Suppressor macrophage treated with lipopolysaccharide for 1 hour (primary cell): ENCODE measurements around the gene CACNA1C.
A peak's percentile ranks its signal among the peaks of the same experiment; 100 is the strongest.
"Not testable (repeated sequence)": the region's sequence is repeated elsewhere in the genome, so short reads cannot be mapped to it uniquely, and the experiment has no call there.

ENCODE experiments used
- DNase-seq, 3 donors: peaks; one replicate each; pipeline ENCODE4 v3.0.0-alpha.2; 2020 to 2022

Gene CACNA1C

GRCh38 chr12:2733493-2734355 lies 680.9 kb downstream of the CACNA1C start:
- DNase-seq: peak in 1 of 3 donors; percentile 14

GRCh38 chr12:2735432-2735831 lies 682.6 kb downstream of the CACNA1C start:
- no peak for DNase-seq

DNA sequence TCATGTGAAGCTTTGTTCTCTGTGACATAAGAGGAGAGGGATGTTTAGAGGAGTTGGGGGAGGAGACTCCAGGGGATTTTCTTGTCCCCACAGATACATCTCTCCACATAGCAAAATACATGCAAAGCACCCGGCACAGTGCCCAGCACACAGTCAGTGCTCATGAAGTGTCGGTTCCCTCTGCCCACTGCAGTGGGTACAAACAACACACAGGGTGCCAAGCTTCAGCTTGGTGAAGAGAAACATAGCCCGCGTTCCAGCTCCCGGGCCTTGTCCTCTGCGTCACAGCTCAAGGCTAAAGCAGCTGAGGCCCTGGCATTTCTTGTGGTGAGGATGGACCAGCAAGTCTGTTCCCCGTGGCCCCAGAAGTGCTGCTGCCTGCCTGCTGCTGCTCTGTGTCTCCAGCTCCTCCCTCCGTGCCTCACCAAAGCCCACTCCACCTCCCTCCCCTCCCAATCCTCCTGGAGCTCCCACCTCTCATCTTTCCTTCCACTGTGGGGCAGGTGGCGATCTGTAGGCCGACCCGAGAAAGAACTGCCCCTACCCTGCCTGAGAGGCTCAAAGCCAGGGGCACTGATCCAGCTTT lies 685.0 kb downstream of the CACNA1C start:
- no peak for DNase-seq

DNA sequence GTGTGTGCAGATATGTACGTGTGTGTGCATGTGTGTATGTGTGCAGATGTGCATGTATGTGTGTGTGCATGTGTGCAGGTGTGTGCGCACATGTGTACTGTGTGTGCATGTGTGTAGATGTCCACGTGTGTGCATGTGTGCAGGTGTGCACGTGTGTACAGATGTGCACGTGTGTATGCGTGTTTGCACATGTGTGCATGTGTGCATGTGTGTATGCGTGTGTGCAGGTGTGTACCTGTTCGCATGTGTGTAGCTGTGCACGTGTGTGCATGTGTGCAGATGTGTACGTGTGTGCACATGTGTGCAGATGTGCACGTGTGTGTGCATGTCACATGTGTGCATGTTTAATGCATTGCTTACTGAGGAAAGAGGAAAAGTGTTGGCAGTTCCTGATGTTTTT lies 686.3 kb downstream of the CACNA1C start:
- DNase-seq: no peak

GRCh38 chr12:2739832-2740641 lies 687.2 kb downstream of the CACNA1C start:
- DNase-seq: peak; percentile 23 to 31 (median 25)

- DNase-seq: not testable (repeated sequence)
Measured at GRCh38 chr12:2742037-2742436, 689.2 kb downstream of the CACNA1C start.

DNA sequence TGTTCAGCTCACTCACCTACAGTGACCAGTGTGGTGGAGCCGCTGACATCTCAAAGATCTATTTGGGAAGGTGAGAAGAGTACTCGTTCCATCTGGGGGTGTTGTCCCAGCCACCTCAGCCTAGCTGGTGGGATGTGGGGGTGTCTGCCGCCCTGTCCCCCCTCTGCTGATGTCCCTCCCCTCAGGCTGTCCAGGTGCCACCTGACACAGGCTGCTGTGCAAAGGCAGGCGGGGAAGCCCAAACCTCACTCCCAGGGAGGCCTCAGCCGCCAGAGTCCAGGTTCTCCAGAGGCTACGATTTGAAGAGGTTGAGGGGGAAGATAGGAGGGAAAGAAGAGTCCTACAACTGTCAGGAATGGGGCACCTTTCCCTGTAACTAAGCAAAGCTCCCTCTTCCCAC lies 690.7 kb downstream of the CACNA1C start:
- peak in 1 of 3 donors; percentile 16 for DNase-seq

DNA sequence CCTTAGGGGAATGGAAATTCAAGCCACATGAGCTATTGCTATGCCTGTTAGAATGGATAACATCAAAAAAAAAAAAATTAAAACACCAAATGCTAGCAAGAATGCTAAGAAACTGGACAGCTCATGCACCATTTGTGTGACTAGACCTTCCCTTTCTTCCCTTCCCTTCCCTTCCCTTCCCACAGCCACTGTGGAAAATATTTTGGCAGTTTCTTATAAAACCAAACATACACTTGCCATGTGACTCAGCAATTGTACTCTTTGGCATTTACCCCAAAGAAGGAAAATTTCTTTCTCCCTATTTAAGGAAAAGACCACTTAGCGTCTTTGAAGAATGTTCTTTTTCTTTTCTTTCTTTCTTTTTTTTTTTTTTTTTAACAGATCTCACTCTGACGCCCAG lies 692.9 kb downstream of the CACNA1C start:
- no peak for DNase-seq
